ENCODE results near the gene FLNC. TPM values are rescaled to one million over a fixed set of nuclear protein-coding genes. Genes with fewer than 3 reads are reported as not detected.

FLNC gene
- total and polyA plus RNA-seq, 9 of the 15 experiments (the other 6 are each of a cell fraction or from before 2014, with no cell fraction given), result 0.90 to 155 (median 28.8) TPM

DNA sequence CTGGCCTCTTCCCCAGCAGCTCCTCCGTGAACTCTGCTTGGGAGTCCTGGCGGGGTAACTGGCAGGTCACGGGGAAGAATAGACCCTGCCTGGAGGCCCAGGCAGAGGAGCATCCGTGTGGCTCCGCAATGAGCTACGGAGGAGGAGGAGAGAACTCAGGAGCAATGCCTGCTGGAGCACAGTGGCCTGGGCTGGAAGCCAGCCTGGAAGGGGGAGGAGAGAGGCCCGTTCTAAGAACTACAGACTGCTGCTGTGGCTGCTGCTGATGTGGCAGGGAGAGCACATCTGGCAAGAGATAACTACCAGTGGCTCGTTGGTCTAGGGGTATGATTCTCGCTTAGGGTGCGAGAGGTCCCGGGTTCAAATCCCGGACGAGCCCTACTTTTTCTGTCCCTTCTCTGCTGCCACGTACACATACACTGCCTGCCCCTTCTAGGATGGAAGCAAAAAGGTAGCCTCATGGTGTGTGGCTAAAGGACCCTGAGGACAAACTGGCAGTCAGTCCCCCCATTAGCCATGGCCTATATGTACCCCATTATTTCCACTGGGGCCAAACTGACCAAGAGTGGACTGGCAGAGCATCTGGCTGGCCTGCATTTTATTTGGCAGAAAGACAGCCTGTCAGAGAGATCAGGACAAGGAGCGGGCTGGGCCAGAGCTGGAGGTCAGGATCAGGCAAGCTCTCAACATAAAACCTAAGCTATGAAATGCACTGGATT, 46.9 kb upstream of the FLNC start (continued):
- TF ChIP-seq, protein P1, sequence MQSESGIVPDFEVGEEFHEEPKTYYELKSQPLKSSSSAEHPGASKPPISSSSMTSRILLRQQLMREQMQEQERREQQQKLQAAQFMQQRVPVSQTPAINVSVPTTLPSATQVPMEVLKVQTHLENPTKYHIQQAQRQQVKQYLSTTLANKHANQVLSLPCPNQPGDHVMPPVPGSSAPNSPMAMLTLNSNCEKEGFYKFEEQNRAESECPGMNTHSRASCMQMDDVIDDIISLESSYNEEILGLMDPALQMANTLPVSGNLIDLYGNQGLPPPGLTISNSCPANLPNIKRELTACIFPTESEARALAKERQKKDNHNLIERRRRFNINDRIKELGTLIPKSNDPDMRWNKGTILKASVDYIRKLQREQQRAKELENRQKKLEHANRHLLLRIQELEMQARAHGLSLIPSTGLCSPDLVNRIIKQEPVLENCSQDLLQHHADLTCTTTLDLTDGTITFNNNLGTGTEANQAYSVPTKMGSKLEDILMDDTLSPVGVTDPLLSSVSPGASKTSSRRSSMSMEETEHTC (IDR thresholded peaks at IDR 0.05), result peak; percentile 19; the same call in 1 of the 2 replicates
- TF ChIP-seq TFAM (CRISPR knock-in tag; conservative IDR thresholded peaks at IDR 0.05), result no peak
- TF ChIP-seq EP300 (IDR thresholded peaks at IDR 0.05; ENCODE audit: low read length), result peak; percentile 86
- peak; percentile 57; the same call in 1 of the 2 replicates for TF ChIP-seq SMARCE1 (IDR thresholded peaks at IDR 0.05)
- no peak for TF ChIP-seq SLC30A9 (CRISPR knock-in tag; IDR thresholded peaks at IDR 0.05)
- TF ChIP-seq, protein P2, sequence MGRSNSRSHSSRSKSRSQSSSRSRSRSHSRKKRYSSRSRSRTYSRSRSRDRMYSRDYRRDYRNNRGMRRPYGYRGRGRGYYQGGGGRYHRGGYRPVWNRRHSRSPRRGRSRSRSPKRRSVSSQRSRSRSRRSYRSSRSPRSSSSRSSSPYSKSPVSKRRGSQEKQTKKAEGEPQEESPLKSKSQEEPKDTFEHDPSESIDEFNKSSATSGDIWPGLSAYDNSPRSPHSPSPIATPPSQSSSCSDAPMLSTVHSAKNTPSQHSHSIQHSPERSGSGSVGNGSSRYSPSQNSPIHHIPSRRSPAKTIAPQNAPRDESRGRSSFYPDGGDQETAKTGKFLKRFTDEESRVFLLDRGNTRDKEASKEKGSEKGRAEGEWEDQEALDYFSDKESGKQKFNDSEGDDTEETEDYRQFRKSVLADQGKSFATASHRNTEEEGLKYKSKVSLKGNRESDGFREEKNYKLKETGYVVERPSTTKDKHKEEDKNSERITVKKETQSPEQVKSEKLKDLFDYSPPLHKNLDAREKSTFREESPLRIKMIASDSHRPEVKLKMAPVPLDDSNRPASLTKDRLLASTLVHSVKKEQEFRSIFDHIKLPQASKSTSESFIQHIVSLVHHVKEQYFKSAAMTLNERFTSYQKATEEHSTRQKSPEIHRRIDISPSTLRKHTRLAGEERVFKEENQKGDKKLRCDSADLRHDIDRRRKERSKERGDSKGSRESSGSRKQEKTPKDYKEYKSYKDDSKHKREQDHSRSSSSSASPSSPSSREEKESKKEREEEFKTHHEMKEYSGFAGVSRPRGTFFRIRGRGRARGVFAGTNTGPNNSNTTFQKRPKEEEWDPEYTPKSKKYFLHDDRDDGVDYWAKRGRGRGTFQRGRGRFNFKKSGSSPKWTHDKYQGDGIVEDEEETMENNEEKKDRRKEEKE (IDR thresholded peaks at IDR 0.05; ENCODE audit: borderline replicate concordance in 1 of 2, control insufficient read depth in 1 of 2, low read depth in 2 of 2, low read length in 1 of 2), result peak in 1 of 2 experiments; percentile 36; a peak in 1 of 4 replicates
- TF ChIP-seq CHD1 (IDR thresholded peaks at IDR 0.05; ENCODE audit: low read length), result no peak
- no peak for TF ChIP-seq ZNF586 (CRISPR knock-in tag; conservative IDR thresholded peaks at IDR 0.05)
- peak; percentile 82 for TF ChIP-seq ZNF24 (IDR thresholded peaks at IDR 0.05)
- TF ChIP-seq, protein P3, sequence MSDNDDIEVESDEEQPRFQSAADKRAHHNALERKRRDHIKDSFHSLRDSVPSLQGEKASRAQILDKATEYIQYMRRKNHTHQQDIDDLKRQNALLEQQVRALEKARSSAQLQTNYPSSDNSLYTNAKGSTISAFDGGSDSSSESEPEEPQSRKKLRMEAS (CRISPR knock-in tag; IDR thresholded peaks at IDR 0.05), result peak; percentile 84
- TF ChIP-seq, protein P4, sequence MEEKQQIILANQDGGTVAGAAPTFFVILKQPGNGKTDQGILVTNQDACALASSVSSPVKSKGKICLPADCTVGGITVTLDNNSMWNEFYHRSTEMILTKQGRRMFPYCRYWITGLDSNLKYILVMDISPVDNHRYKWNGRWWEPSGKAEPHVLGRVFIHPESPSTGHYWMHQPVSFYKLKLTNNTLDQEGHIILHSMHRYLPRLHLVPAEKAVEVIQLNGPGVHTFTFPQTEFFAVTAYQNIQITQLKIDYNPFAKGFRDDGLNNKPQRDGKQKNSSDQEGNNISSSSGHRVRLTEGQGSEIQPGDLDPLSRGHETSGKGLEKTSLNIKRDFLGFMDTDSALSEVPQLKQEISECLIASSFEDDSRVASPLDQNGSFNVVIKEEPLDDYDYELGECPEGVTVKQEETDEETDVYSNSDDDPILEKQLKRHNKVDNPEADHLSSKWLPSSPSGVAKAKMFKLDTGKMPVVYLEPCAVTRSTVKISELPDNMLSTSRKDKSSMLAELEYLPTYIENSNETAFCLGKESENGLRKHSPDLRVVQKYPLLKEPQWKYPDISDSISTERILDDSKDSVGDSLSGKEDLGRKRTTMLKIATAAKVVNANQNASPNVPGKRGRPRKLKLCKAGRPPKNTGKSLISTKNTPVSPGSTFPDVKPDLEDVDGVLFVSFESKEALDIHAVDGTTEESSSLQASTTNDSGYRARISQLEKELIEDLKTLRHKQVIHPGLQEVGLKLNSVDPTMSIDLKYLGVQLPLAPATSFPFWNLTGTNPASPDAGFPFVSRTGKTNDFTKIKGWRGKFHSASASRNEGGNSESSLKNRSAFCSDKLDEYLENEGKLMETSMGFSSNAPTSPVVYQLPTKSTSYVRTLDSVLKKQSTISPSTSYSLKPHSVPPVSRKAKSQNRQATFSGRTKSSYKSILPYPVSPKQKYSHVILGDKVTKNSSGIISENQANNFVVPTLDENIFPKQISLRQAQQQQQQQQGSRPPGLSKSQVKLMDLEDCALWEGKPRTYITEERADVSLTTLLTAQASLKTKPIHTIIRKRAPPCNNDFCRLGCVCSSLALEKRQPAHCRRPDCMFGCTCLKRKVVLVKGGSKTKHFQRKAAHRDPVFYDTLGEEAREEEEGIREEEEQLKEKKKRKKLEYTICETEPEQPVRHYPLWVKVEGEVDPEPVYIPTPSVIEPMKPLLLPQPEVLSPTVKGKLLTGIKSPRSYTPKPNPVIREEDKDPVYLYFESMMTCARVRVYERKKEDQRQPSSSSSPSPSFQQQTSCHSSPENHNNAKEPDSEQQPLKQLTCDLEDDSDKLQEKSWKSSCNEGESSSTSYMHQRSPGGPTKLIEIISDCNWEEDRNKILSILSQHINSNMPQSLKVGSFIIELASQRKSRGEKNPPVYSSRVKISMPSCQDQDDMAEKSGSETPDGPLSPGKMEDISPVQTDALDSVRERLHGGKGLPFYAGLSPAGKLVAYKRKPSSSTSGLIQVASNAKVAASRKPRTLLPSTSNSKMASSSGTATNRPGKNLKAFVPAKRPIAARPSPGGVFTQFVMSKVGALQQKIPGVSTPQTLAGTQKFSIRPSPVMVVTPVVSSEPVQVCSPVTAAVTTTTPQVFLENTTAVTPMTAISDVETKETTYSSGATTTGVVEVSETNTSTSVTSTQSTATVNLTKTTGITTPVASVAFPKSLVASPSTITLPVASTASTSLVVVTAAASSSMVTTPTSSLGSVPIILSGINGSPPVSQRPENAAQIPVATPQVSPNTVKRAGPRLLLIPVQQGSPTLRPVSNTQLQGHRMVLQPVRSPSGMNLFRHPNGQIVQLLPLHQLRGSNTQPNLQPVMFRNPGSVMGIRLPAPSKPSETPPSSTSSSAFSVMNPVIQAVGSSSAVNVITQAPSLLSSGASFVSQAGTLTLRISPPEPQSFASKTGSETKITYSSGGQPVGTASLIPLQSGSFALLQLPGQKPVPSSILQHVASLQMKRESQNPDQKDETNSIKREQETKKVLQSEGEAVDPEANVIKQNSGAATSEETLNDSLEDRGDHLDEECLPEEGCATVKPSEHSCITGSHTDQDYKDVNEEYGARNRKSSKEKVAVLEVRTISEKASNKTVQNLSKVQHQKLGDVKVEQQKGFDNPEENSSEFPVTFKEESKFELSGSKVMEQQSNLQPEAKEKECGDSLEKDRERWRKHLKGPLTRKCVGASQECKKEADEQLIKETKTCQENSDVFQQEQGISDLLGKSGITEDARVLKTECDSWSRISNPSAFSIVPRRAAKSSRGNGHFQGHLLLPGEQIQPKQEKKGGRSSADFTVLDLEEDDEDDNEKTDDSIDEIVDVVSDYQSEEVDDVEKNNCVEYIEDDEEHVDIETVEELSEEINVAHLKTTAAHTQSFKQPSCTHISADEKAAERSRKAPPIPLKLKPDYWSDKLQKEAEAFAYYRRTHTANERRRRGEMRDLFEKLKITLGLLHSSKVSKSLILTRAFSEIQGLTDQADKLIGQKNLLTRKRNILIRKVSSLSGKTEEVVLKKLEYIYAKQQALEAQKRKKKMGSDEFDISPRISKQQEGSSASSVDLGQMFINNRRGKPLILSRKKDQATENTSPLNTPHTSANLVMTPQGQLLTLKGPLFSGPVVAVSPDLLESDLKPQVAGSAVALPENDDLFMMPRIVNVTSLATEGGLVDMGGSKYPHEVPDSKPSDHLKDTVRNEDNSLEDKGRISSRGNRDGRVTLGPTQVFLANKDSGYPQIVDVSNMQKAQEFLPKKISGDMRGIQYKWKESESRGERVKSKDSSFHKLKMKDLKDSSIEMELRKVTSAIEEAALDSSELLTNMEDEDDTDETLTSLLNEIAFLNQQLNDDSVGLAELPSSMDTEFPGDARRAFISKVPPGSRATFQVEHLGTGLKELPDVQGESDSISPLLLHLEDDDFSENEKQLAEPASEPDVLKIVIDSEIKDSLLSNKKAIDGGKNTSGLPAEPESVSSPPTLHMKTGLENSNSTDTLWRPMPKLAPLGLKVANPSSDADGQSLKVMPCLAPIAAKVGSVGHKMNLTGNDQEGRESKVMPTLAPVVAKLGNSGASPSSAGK (IDR thresholded peaks at IDR 0.05), result no peak
